Measurements from ENCODE around the gene C5. TPM values are rescaled to one million over a fixed set of nuclear protein-coding genes. Genes with fewer than 3 reads are reported as not detected.
A peak's percentile ranks its signal among the peaks of the same experiment; 100 is the strongest.

C5 gene
- polyA plus RNA-seq, 3 donors from 2014 or later, result 0.25 to 0.49 TPM; not detected in 1

DNA sequence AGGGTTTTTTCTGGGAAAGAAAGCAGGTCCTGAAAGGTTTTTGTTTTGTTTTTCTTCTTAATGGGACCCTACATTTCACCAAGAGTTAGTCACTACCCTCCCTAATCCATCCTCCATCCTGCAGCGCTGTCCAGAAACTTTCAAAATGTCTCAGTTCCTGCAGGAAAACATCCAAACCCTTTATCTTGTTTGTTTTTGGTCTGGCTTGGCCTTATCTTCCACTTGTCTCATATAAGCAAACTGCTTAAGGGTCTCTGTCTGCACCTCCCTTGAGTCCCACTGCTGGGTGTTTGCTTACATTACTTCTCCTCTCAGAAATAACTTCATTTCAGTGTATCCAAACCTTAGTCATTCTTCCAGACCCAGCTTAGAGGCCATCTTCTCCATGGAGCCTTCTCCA, 112.5 kb downstream of the C5 start:
- H3K4me1 Mint-ChIP-seq, result peaks cover 32 to 39% of the 10 kb centered on the region in 2 donors
- no peak overlapping the region for H3K4me3 Mint-ChIP-seq
- H3K27me3 Mint-ChIP-seq (ENCODE audit: low read depth in 3 of 3), result peaks cover 2 to 4% (median 4%) of the 10 kb centered on the region in 3 donors
- no peak overlapping the region for H3K27ac Mint-ChIP-seq
- H3K9me3 Mint-ChIP-seq, result no peaks in the 10 kb centered on the region
- DNase-seq, result no peak
- no peaks in the 10 kb centered on the region for H3K36me3 Mint-ChIP-seq

DNA sequence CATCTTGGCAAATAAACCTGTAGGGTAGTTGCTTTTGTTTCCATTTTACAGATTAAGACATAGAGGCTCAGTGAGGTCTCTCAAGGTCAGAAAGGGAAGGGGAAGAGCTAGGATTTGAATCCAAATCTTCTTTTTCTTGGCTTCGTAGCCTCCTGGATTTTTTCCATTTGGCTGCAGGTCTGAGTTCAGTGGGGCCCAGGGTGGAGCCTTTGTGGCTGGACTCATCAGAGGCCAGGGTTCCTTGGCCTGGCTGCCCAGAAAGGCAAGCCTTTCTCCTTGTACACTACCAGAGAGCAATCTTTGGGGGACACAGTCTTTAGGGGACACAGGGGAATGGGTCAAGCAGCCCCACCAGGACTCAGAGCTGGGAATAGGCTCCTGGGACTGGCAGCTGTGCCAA, 112.9 kb downstream of the C5 start:
- peaks cover 37 to 43% of the 10 kb centered on the region in 2 donors for H3K4me1 Mint-ChIP-seq
- H3K9me3 Mint-ChIP-seq, result no peaks in the 10 kb centered on the region
- H3K27me3 Mint-ChIP-seq (ENCODE audit: low read depth in 3 of 3), result peaks cover 2 to 4% (median 4%) of the 10 kb centered on the region in 3 donors
- peak overlapping the region in 3 of 6 donors; percentile 50 to 74 (median 70) for H3K27ac Mint-ChIP-seq
- H3K4me3 Mint-ChIP-seq, result no peak overlapping the region
- H3K36me3 Mint-ChIP-seq, result no peaks in the 10 kb centered on the region
- no peak for DNase-seq

DNA sequence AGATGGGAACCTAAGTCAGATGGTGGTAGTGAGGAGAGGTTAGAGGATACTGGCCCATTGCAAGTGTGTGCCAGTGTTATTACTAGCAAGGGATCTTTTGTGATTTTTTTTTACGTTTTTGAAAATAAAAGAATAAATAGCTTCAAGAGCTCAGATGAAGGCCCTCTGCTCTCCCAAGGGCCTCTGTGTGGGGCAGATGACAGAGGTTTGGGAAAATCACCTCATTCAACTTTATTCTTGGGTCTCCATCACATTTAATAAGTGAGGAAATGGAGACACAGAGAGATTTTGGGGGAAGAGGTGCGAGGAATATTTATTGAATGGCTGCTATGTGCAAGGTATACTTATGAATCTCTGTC, 113.3 kb downstream of the C5 start:
- H3K4me1 Mint-ChIP-seq, result peaks cover 41 to 47% of the 10 kb centered on the region in 2 donors
- H3K9me3 Mint-ChIP-seq, result no peaks in the 10 kb centered on the region
- no peaks in the 10 kb centered on the region for H3K36me3 Mint-ChIP-seq
- peak overlapping the region in 3 of 5 donors; percentile 48 to 76 (median 71) for H3K4me3 Mint-ChIP-seq
- H3K27ac Mint-ChIP-seq, result peak overlapping the region in 5 of 6 donors; percentile 45 to 76 (median 70)
- no peak for DNase-seq
- H3K27me3 Mint-ChIP-seq (ENCODE audit: low read depth in 3 of 3), result peaks cover 2 to 4% (median 4%) of the 10 kb centered on the region in 3 donors

DNA sequence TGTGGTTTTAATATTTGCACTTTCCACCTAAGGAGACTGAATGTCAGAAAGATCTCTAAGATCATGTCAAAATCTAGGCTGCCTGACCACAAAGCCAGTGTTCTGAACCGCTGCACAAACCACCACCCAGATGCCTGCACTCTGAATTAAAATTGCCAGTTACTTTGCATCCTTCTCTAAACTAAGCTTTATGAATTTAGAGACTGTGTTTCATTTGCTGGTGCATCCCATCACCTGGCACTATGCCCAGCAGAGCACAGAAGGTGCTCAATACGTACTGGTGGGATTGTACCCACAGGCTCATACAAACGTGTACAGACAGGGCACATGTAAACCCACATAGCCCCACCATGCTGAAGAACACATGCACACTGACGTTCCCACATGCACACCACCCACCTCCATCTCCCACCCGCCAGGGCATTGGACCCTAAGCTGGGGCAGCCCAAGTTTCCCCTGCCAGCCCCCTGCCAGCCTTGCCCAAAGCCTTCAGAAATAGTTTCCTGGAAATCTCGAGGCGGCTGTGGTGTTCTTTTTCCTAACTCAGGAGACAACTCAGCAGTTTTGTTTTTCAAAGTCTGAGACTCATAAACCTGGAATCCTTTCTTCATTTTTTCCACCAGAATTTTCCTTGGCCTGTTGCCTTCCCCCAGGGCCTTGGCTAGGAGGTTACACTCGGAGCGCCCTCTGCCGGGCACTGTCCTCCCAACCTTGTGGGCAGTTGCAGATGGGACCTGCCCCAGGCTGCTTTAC, 113.9 kb downstream of the C5 start:
- H3K4me3 Mint-ChIP-seq, result peak overlapping the region; percentile 47 to 76 (median 71)
- no peaks in the 10 kb centered on the region for H3K36me3 Mint-ChIP-seq
- H3K27ac Mint-ChIP-seq, result peak overlapping the region; percentile 45 to 76 (median 70)
- no peaks in the 10 kb centered on the region for H3K9me3 Mint-ChIP-seq
- peak; percentile 79 to 81 (median 80) for DNase-seq
- H3K4me1 Mint-ChIP-seq, result peaks cover 46 to 53% of the 10 kb centered on the region in 2 donors
- peaks cover 1 to 7% (median 2%) of the 10 kb centered on the region in 3 donors for H3K27me3 Mint-ChIP-seq (ENCODE audit: low read depth in 3 of 3)

DNA sequence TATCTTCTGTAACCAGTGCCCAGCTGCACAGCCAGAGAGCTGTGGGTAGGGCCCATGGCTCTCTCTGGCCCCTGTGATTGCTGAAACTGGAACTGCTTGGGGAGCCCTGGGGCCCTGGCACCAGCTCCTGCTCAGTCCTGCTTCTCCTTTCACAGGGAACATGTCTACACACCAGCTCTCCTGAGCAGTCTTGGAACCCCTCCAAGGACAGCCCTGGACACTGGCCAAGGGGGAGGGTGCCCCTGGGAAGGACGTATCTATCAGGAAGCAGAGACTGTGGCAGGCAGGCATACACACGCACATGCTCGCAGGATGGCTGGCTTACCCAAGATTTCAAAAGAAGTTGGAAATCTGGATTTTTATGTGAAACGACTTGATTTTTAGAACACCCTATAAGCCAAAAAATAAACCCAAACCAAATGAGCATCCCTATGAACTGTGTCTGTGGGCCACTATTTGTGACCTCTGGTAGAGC, 114.7 kb downstream of the C5 start:
- Mint-ChIP-seq H3K4me3 (peak overlapping the region; percentile 47 to 76 (median 71)), H3K36me3 (no peaks in the 10 kb centered on the region), H3K4me1 (peaks cover 52 to 60% of the 10 kb centered on the region in 2 donors), H3K27me3 (ENCODE audit: low read depth in 3 of 3) (peaks cover 0 to 7% (median 2%) of the 10 kb centered on the region in 3 donors), H3K27ac (peak overlapping the region; percentile 45 to 76 (median 70)), H3K9me3 (no peaks in the 10 kb centered on the region)
- no peak for DNase-seq

DNA sequence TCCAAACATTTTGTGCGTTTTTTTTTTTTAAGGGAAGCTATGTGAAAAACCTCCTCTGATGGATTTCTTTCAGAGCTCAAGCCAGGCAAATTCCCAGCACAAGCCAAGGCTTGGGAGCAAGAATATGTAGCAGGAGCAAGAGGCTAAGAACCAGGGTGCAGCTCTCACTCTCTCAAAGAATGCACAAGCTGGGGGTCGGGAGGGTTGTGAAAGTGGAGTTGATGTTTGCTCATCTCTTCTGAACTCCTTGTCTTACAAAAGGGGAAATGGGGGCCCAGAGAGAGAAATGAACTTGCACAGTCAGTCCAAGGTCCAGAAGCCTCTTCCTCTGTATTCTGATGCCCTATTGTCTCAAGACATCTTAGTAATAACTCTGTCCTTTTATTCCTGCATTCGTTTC, 115.8 kb downstream of the C5 start:
- Mint-ChIP-seq H3K4me3 (no peak overlapping the region), H3K4me1 (peaks cover 63 to 72% of the 10 kb centered on the region in 2 donors), H3K36me3 (no peaks in the 10 kb centered on the region), H3K27ac (no peak overlapping the region), H3K27me3 (ENCODE audit: low read depth in 3 of 3) (peaks cover 2 to 9% (median 2%) of the 10 kb centered on the region in 3 donors), H3K9me3 (no peaks in the 10 kb centered on the region)
- DNase-seq, result no peak

DNA sequence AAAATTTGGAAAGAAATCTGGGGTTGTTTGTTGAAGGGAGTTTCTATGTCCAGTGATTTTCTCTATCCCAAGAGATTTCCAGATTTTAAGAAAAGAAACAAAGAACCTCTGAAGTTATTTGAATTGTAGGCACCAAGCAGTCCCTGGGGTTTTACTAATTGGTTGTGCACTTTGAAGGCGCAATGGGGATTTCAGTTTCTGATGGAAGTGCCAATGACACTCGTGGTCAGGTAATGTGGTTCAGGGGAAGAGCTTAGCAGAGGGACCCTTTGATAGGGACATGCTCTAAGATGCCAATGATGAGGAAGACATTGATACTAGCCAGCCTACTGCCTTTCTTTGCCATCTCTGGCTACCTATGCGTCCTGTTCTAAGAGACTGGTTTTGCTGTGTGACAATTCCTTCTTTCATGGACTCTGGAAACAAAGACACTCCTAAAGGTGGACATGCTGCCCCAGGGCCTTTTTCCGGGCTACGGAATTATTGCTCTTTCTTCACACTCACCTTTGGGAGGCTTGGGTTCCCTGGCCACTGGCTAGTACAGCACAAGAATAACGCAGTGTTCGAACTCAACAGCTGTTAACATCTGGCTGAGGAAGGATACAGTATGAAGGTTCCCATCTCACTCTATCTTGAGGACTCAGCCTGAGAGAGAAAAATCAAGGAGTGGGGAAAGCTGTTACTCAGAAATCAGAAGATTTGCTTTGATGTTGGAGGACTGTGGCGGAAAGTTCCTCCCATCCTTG, 116.6 kb downstream of the C5 start:
- H3K27me3 Mint-ChIP-seq (ENCODE audit: low read depth in 3 of 3), result peaks cover 0 to 9% (median 2%) of the 10 kb centered on the region in 3 donors
- H3K27ac Mint-ChIP-seq, result peak overlapping the region; percentile 64 to 99 (median 94)
- H3K4me3 Mint-ChIP-seq, result peak overlapping the region in 3 of 5 donors; percentile 1 to 41 (median 5)
- no peaks in the 10 kb centered on the region for H3K9me3 Mint-ChIP-seq
- peaks cover 65 to 76% of the 10 kb centered on the region in 2 donors for H3K4me1 Mint-ChIP-seq
- no peak for DNase-seq
- H3K36me3 Mint-ChIP-seq, result no peaks in the 10 kb centered on the region

DNA sequence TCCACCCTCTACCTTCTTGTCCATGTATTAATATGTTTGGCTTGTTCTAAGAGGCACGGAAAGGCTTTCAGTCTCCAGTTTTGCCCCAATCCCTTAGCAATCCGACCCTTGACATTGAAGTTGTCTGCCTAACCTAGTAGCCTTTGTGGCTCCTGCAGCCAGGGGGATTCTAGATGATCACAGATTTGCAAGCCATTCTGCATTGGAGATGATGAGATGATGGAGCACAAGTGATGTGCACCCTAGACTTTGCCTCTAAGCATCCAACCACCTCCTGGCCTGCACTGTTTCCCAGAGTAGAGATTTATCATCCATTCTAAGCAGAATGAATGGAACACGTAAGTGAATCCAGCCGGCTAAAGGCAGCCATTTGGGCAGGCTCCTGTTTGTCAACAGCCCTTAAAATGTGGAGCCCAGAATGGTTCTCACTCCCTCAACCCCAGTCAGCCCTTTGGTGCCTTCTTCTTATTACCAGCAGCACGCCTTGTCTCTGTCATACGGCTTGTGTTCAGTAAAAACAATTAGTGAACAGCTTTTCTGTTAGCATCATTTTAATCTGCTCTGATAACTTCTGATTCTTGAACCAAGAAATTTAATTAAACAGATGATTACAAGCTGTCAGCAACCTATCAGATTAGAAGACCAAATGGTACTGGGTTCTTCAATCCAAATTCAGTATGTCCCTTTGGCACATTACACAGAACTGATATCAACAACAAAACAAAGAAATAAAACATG, 117.8 kb downstream of the C5 start:
- Mint-ChIP-seq H3K27ac (peak overlapping the region; percentile 97 to 100 (median 99)), H3K9me3 (no peaks in the 10 kb centered on the region), H3K4me3 (peak overlapping the region; percentile 79 to 87 (median 83)), H3K27me3 (ENCODE audit: low read depth in 3 of 3) (peaks cover 0 to 17% (median 2%) of the 10 kb centered on the region in 3 donors), H3K4me1 (peaks cover 77 to 89% of the 10 kb centered on the region in 2 donors), H3K36me3 (no peaks in the 10 kb centered on the region)
- no peak for DNase-seq

DNA sequence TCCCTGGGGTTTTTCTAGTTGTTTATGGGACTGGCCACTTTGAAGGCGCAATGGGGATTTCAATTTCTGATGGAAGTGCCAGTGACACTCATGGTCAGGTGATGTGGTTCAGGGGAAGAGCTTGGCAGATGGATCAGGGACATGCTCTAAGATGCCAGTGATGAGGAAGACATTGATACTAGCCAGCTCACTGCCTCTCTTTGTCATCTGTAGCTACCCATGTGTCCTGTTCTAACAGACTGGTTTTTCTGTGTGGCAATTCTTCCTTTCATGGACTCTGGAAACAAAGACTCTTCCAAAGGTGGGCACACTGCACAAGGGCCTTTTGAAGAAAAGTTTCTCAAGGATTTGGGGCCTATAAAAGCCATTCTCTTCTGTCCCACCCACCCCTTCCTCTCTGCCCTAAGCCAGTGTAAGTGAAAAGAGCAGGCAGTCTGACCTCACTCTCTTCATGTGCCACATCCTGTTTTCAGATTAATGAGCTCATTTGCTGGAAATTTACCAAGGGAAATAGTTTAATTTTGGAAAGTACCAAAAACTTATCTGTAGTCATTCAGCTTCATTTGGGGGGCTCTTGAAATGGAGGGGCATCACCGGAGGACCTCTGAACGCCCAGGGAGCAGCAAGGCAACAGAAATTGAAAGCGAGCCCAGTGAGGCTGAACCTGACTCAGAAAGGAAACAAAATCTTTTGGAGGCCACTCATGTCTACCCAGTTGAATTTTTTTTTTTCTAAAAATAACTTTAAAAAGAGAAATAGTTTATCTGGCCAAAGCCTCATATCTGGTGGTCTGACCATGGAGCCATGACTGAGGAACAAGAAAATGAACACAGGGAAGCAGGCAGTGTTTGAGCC, 118.6 kb downstream of the C5 start:
- Mint-ChIP-seq H3K27ac (peak overlapping the region; percentile 97 to 100 (median 99)), H3K4me3 (peak overlapping the region; percentile 79 to 87 (median 83)), H3K4me1 (peaks cover 83 to 92% of the 10 kb centered on the region in 2 donors), H3K9me3 (no peaks in the 10 kb centered on the region), H3K36me3 (no peaks in the 10 kb centered on the region), H3K27me3 (ENCODE audit: low read depth in 3 of 3) (peaks cover 0 to 19% (median 5%) of the 10 kb centered on the region in 3 donors)
- peak; percentile 69 to 71 (median 70) for DNase-seq

DNA sequence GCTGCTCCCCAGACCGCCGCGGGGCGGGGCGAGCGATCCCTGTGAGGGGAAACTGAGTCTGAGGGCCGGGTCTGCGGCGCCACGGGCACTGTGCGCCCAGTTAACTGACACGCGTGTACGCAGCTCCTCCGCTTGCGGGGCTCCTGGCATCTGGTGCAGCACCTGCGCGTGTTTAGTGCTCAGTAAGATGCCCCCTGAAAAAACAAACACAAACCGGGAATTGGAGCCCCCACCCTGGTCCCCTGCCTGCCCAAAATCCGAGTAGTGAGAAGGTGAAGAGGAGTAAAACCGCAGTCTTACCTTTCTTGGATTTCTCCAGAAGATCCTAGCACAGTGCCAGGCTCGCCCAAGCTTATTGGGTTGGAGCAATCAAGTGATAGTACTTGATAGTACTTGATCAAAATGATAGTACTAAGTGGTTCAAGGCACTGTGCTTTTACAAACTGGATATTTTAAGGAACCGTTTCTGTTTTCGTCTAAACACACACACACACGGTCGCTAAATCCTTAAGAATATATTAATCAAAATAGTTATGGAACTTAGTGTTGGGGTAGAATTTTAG, 120.8 kb downstream of the C5 start:
- Mint-ChIP-seq H3K9me3 (no peaks in the 10 kb centered on the region), H3K36me3 (no peaks in the 10 kb centered on the region), H3K27me3 (ENCODE audit: low read depth in 3 of 3) (peaks cover 2 to 31% (median 9%) of the 10 kb centered on the region in 3 donors), H3K4me1 (peaks cover 89 to 96% of the 10 kb centered on the region in 2 donors), H3K27ac (peak overlapping the region; percentile 90 to 97 (median 94)), H3K4me3 (peak overlapping the region; percentile 77 to 83 (median 79))
- no peak for DNase-seq

DNA sequence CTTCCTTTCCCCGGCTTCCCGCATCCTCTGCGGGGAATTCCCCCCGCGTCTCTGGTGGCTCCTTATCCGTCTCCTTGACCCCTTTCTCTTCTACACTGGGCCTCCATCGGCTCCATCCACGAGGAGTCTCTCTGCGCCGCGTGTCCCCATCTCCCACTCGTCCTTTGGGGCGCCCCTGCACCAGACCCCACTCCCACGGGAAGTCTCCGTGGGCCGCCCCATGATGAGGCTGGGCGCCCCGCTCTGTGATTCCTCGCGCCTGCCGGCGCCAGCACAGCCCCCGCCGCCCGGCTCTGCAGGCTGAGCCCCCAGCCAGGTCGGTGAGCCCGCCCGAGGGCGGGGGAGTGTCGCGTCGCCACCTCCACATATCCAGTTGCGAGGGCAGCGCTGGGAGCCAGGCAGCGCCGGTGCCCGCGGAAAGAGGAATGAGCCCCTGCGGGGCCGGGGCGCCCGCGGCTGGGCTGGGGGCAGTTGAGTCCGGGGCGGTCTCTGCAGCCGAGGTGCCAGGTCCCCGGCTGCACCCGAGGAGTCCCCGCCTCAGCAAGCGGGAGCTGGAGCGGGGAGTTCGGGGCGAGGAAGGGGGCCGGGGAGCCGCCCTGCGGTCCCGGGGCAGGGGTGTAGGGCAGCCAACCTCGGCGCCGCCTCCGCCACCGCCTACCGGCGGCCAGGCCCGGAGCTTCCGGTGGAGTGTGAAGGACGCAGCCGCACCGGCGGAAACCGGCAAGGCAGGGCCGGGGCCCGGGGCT, 121.4 kb downstream of the C5 start:
- H3K9me3 Mint-ChIP-seq, result no peaks in the 10 kb centered on the region
- no peaks in the 10 kb centered on the region for H3K36me3 Mint-ChIP-seq
- H3K27ac Mint-ChIP-seq, result peak overlapping the region; percentile 90 to 98 (median 96)
- peaks cover 2 to 31% (median 9%) of the 10 kb centered on the region in 3 donors for H3K27me3 Mint-ChIP-seq (ENCODE audit: low read depth in 3 of 3)
- DNase-seq, result peak; percentile 80 to 82 (median 80)
- peaks cover 91 to 96% of the 10 kb centered on the region in 2 donors for H3K4me1 Mint-ChIP-seq
- H3K4me3 Mint-ChIP-seq, result peak overlapping the region; percentile 91 to 98 (median 95)

DNA sequence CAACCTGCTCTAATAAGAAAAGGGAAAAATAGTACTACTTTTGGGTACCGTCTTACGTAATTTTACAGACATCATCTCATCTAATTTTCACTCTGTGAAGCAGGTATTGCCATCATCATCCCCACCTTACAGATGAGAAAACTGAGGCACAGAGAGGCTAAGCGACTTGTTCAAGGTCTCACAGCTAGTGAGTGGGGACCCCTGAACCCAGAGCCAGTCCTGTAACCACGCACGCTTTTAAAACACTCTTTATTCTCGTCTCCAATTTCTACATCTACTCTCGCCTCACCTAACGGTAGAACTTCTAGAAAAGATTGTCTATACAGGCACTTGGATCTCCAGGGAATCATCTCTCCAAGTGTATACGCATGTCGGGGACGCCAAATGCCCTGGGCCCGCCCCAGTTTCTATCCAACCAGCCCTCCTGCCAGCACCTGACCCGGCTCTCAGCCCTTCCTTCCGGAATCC, 122.0 kb downstream of the C5 start:
- H3K9me3 Mint-ChIP-seq, result no peaks in the 10 kb centered on the region
- no peak for DNase-seq
- H3K4me1 Mint-ChIP-seq, result peaks cover 91 to 96% of the 10 kb centered on the region in 2 donors
- H3K27me3 Mint-ChIP-seq (ENCODE audit: low read depth in 3 of 3), result peaks cover 2 to 31% (median 9%) of the 10 kb centered on the region in 3 donors
- peak overlapping the region; percentile 91 to 98 (median 95) for H3K4me3 Mint-ChIP-seq
- no peaks in the 10 kb centered on the region for H3K36me3 Mint-ChIP-seq
- H3K27ac Mint-ChIP-seq, result peak overlapping the region; percentile 90 to 98 (median 94)

Measured in immature natural killer cell (primary cell).